ENCODE measurements around the gene PIAS4. TPM values are rescaled to one million over a fixed set of nuclear protein-coding genes. Genes with fewer than 3 reads are reported as not detected.

PIAS4 gene
- total and polyA plus RNA-seq, 2 of the 13 experiments (the other 11 are each of a cell fraction or from before 2014, with no cell fraction given) = 9.0 to 20.1 TPM

- TF ChIP-seq PAWR (CRISPR knock-in tag; IDR thresholded peaks at IDR 0.05; ENCODE audit: borderline replicate concordance) = no peak
- TF ChIP-seq, protein P1, sequence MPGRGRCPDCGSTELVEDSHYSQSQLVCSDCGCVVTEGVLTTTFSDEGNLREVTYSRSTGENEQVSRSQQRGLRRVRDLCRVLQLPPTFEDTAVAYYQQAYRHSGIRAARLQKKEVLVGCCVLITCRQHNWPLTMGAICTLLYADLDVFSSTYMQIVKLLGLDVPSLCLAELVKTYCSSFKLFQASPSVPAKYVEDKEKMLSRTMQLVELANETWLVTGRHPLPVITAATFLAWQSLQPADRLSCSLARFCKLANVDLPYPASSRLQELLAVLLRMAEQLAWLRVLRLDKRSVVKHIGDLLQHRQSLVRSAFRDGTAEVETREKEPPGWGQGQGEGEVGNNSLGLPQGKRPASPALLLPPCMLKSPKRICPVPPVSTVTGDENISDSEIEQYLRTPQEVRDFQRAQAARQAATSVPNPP (CRISPR knock-in tag; IDR thresholded peaks at IDR 0.05) = no peak
- no peak for TF ChIP-seq DPF2 (CRISPR knock-in tag; IDR thresholded peaks at IDR 0.05; ENCODE audit: borderline replicate concordance, low read depth)
- TF ChIP-seq ZMAT3 (CRISPR knock-in tag; conservative IDR thresholded peaks at IDR 0.05) = no peak
- TF ChIP-seq ZFP1 (CRISPR knock-in tag; IDR thresholded peaks at IDR 0.05) = no peak
- no peak for TF ChIP-seq SP1 (IDR thresholded peaks at IDR 0.05)
- peak; percentile 71; the same call in 1 of the 2 replicates for TF ChIP-seq SP1 (CRISPR knock-in tag; IDR thresholded peaks at IDR 0.05)
- TF ChIP-seq MAF1 (CRISPR knock-in tag; IDR thresholded peaks at IDR 0.05; ENCODE audit: borderline replicate concordance) = no peak
- no peak for TF ChIP-seq ZSCAN20 (CRISPR knock-in tag; IDR thresholded peaks at IDR 0.05; ENCODE audit: borderline replicate concordance)
- TF ChIP-seq NCOA5 (CRISPR knock-in tag; IDR thresholded peaks at IDR 0.05) = no peak
- no peak for TF ChIP-seq SRSF9 (IDR thresholded peaks at IDR 0.05; ENCODE audit: borderline replicate concordance, insufficient read depth, low read depth, low read length, poor library complexity, severe bottlenecking)
- no peak for TF ChIP-seq ZNF414 (CRISPR knock-in tag; IDR thresholded peaks at IDR 0.05)
- TF ChIP-seq ZNF720 (CRISPR knock-in tag; IDR thresholded peaks at IDR 0.05) = no peak
- TF ChIP-seq ZBTB34 (CRISPR knock-in tag; IDR thresholded peaks at IDR 0.05) = no peak
- no peak for TF ChIP-seq KDM5A (IDR thresholded peaks at IDR 0.05; ENCODE audit: borderline replicate concordance, low read length)
- TF ChIP-seq HCFC1 (IDR thresholded peaks at IDR 0.05; ENCODE audit: low read depth, low read length) = no peak; the same call in none of the 2 replicates
- TF ChIP-seq ZNF513 (CRISPR knock-in tag; conservative IDR thresholded peaks at IDR 0.05) = no peak
- TF ChIP-seq GPN1 (CRISPR knock-in tag; IDR thresholded peaks at IDR 0.05; ENCODE audit: borderline replicate concordance) = no peak
- TF ChIP-seq ZBTB21 (CRISPR knock-in tag; IDR thresholded peaks at IDR 0.05) = no peak
- no peak for TF ChIP-seq ZNF672 (CRISPR knock-in tag; IDR thresholded peaks at IDR 0.05)
- TF ChIP-seq ZNF577 (CRISPR knock-in tag; IDR thresholded peaks at IDR 0.05; ENCODE audit: borderline replicate concordance, low read depth) = no peak
- no peak for TF ChIP-seq AHR (CRISPR knock-in tag; IDR thresholded peaks at IDR 0.05)
- TF ChIP-seq KLF16 (CRISPR knock-in tag; IDR thresholded peaks at IDR 0.05) = peak in 1 of 2 experiments; percentile 55; a peak in 1 of 4 replicates
- TF ChIP-seq ZNF383 (CRISPR knock-in tag; IDR thresholded peaks at IDR 0.05; ENCODE audit: borderline replicate concordance) = no peak
- TF ChIP-seq GABPA (IDR thresholded peaks at IDR 0.05; ENCODE audit: low read depth, low read length) = peak; percentile 91
- peak; percentile 95 for TF ChIP-seq GABPA (CRISPR knock-in tag; IDR thresholded peaks at IDR 0.05; ENCODE audit: low read depth)
- TF ChIP-seq CAMTA2 (CRISPR knock-in tag; IDR thresholded peaks at IDR 0.05; ENCODE audit: borderline replicate concordance) = no peak
These were observed 36.5 kb upstream of the PIAS4 start, which contains the start of gene DAPK3 (continued) for GRCh38 chr19:3970808-3971598.

Measured in HepG2 (cell line).